ENCODE results near the gene DTWD2.
"Not testable (repeated sequence)": the region's sequence is repeated elsewhere in the genome, so short reads cannot be mapped to it uniquely, and the experiment has no call there.

Gene DTWD2

DNA sequence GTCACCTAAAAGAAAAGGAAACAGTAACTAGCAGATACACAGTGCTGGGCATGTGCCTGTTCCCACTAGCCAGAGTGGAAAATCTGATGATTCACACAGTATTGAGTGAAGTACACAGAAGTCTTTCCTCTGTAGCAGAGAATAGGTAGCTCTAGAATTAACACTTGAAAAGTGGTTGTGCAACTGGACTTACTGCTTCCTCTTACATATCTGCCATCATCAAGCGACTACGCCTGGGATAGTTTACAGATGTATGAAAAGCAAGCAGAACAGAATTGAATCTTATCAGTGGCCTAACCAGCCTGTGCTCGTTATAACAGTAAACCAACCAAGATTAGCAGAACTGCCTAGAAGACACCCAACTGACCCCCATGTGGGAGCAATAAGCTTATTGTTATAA, 130.6 kb downstream of the DTWD2 start:
- DNase-seq, result no peak

- DNase-seq, result no peak
Measured at GRCh38 chr5:118854819-118855218, 133.5 kb downstream of the DTWD2 start.

- not testable (repeated sequence) for DNase-seq
Measured at GRCh38 chr5:118851785-118852184, 136.6 kb downstream of the DTWD2 start.

- DNase-seq, result not testable (repeated sequence)
Measured at GRCh38 chr5:118849507-118849906, 138.8 kb downstream of the DTWD2 start.

DNA sequence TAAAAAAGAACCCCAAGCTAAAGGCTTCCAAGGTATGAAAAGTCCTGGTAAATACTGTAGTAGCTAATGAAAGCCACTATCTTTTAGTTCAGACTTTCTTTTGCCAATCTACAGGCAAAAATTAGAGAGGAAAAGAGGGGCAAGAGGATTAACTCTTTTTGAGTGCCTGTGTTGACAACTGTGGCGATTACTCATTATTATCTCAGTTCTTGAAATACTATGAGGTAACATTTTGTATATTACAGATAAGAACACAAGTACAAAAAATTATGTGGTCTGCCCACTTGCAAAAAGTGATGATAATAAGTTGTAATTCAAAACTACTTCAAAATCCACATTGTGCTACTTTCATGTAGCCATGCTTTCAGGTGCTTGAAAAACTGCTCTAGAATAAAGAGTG, 144.0 kb downstream of the DTWD2 start:
- DNase-seq, result no peak

GRCh38 chr5:118834710-118835109, 153.6 kb downstream of the DTWD2 start:
- DNase-seq, result no peak

- DNase-seq, result no peak
Measured at GRCh38 chr5:118832974-118833373, 155.4 kb downstream of the DTWD2 start.

DNA sequence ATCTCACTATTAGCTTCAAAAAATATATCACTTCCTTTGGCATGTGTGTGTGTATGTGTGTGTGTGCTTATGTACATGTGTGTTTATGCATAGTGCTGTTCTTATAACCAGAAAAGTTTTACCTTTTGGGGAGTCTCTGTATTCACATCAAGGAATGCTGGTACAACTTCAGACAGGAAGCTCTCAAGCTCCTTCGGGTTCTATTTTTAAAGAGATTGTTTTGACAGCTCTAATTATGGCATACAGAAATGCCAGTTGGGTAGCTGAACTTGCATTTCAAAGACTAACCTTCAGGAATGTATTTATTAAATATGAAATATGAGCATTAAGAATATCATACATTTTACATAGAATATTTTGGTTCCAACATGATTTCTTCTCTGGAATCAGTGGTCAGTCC, 163.1 kb downstream of the DTWD2 start:
- no peak for DNase-seq

GRCh38 chr5:118818604-118819003, 169.7 kb downstream of the DTWD2 start:
- DNase-seq, result no peak

DNA sequence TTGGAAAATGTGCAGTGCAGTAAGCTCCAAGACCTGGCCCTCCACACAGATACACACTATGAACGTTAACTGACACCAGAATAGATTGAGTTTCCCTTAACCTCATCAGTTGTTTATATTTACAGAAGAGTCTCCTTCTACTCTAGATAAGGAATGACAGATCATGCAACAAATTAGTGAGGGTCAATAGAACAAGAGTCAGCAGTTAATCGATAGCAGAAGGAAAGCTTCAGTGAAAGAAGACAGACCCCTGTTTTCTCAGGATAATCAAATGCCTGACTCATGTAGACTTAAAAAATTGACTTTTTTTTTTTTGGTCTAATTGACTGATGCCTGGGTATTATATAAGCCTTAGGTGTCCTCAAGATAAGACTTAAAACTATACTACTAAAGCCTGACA, 179.9 kb downstream of the DTWD2 start:
- DNase-seq, result no peak

GRCh38 chr5:118806571-118806970, 181.8 kb downstream of the DTWD2 start:
- no peak for DNase-seq

DNA sequence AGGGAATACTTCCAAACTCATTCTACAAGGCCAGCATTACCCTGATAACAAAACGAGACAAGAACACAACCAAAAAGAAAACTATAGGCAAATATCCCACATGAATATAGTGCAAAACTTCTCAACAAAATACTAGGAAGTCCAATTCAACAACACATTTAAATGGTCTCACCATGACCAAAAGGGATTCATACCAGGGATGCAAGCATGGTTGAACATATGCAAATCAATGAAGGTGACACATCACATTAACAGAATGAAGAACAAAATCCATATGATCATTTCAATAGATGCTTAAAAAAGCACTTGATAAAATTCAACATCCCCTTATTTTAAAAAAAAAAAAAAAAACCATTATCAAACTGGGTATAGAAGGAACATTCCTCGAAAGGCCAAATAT, 186.0 kb downstream of the DTWD2 start:
- no peak for DNase-seq

DNA sequence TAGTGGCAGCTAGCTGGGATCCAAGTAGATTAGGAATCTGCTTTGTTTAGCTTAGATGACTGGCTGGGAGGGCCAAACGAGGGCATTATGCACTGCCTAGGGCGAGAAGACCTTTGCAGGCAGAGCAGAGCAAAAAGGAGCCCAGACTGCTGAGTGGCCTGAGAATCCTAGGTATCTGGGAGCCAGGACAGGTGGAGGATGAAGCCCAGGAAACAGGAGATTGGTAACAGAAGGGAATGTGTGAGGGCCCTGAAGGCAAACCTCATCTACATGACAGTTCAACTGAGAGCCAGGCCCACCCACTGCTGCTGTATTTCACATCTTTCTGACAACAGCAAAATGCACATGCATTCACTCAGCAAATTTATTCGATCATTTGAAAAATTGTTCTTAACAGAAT, 192.3 kb downstream of the DTWD2 start:
- no peak for DNase-seq

- DNase-seq, result no peak
Measured at GRCh38 chr5:118794281-118794680, 194.1 kb downstream of the DTWD2 start.

DNA sequence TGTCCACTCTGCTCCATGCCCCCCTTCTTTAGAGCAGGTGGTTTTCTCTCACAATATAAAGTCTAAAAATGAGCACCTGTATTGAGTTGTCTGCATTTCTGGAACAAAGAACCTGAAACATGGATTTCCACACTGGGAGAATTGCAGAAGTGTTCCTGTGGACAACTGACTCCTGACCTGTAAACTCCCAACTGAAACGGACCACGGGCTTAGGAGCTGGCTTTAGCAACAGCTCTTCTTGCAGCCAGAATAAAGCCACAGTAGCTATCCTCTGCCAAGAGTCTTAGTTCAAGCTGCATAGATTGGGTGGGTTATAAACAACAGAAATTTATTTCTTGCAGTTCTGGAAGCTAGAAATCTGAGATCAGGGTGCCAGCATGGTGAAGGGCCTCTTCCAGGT, 194.7 kb downstream of the DTWD2 start:
- no peak for DNase-seq

DNA sequence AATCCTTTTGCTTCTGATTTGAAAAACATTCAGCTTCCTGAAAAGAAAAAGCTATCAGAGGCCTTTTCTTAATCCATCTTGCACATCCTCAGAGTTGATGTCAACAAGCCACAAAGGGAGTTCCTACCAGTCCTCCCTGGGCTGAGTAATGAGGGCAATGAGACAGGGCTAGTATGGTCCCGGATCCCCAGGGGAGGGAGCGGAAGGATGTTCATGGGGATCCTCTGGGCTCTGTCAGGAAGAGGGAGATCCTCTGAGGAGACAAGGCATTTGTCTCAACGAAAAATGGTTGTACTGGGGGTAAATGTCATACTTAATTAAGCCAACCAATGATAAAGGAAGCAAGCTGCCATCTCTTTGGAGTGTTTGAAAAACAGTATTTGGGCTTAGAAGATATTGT, 195.3 kb downstream of the DTWD2 start:
- no peak for DNase-seq

- DNase-seq, result peak; percentile 51
Measured at GRCh38 chr5:118791926-118792734, 196.2 kb downstream of the DTWD2 start.

GRCh38 chr5:118789366-118789765, 199.0 kb downstream of the DTWD2 start:
- DNase-seq, result no peak

DNA sequence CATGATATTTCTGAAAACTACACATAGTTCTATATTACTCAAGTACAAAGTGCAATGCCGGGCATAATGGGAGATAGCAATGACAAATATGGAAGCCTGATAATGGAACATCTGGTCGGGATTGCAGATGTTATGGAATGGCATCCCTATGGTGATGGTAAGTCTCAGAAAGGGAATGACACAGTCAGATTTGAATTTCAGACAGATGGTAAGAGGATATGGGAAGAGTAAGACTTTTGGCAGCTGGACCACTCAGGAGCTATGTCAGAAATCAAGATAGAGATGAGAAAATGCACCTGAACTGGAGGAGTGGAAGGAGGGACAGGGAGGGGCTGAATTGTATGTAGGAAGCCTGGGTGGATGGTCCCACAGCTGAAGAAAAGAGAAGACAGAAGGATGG, 200.0 kb downstream of the DTWD2 start:
- no peak for DNase-seq

Data from NCI-H748 treated with DMSO at 0.1 percent for 48 hours (cell line).